GM21723 (cell line): ENCODE measurements around the gene ADRB2.
"Not testable (repeated sequence)": the region's sequence is repeated elsewhere in the genome, so short reads cannot be mapped to it uniquely, and the experiment has no call there.

Experiments used
- ATAC-seq: cut with Tn5 transposase; IDR thresholded peaks from one replicate; pipeline ENCODE4 v1.9.1; 2021; ENCODE audit warnings: mild to moderate bottlenecking, moderate library complexity; ENCODE audit not compliant: unreplicated experiment

Gene ADRB2

DNA sequence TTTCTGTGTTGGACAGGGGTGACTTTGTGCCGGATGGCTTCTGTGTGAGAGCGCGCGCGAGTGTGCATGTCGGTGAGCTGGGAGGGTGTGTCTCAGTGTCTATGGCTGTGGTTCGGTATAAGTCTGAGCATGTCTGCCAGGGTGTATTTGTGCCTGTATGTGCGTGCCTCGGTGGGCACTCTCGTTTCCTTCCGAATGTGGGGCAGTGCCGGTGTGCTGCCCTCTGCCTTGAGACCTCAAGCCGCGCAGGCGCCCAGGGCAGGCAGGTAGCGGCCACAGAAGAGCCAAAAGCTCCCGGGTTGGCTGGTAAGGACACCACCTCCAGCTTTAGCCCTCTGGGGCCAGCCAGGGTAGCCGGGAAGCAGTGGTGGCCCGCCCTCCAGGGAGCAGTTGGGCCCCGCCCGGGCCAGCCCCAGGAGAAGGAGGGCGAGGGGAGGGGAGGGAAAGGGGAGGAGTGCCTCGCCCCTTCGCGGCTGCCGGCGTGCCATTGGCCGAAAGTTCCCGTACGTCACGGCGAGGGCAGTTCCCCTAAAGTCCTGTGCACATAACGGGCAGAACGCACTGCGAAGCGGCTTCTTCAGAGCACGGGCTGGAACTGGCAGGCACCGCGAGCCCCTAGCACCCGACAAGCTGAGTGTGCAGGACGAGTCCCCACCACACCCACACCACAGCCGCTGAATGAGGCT, at the start of gene ADRB2:
TSS of gene ADRB2 (plus strand) at position 559 of the 686 bp plus-strand sequence. CDS start 221 bp downstream, outside the sequence.
- peak; percentile 99 for ATAC-seq

DNA sequence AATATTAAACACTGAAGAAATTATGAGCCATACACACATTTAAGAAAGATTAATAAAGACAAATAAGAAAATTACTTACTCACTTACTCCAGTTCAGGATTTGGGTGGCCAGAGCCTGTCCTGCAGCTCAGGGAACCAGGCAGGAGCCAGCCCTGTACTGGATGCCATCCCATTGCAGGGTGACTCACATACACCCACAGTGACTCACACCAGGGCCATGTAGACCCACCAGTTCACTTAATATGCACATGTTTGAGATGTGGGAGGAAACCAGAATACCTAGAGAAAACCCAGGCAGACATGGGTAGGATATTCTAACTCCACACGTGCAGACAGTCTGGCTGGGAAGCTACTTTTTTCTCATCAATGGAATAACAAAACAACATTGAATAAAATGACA, 49.6 kb upstream of the ADRB2 start:
- ATAC-seq: no peak

DNA sequence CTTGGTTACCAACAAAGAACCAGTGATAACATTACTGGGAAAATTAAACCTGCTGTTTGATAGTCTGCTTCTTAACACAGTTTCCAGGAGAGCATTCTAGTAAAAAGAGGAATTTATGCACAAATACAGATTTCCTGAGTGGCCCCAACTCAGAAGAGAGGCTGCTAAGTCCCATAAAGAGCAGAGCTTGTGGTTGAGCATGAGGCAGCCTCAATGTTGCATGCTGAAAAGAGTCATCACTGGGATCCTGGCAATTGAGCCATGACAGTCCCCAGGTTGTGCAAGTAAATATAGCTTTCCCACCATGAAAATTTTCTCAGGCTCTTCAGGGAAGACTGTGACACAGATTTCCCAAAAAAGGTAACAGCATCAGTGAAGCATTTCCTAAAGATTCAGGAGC, 47.5 kb upstream of the ADRB2 start:
- no peak for ATAC-seq

DNA sequence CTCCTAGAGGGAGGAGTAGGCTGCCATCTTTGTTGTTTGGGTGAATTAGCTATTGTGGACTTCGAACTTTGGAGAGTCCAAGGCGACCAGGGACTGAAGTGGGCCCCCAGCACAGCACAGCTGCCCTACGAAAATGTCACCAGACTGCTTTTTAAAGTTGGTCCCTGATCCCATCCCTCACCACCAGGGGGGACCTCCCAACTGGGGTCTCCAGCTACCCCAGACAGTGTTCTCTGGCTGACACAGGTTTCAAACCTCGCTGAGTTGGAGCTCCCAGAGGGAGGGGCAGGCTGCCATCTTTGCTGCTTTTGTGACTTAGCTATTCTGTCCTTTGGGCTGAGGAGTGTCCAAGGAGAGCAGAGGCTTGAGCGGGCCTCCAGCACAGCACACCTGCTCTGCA, 45.7 kb upstream of the ADRB2 start:
- no peak for ATAC-seq

DNA sequence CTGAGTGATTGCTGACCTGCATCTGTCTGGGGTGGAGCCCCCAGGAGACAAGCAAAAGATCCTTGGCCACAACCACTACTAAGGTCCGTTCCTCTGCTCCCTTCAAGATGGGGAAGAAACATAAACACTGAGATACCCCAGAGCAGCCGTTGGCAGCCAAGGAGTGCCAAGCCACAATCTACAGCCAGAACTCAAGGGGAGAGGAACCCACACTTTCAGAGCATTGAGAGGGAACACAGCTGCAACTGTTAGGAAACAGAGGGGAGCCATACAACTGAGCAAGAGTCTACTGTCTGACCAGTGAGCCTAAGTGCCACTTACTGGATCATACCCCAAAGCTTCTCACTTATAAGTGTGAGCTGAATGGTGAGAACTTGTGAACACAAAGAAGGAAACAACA, 44.6 kb upstream of the ADRB2 start:
- ATAC-seq: no peak

DNA sequence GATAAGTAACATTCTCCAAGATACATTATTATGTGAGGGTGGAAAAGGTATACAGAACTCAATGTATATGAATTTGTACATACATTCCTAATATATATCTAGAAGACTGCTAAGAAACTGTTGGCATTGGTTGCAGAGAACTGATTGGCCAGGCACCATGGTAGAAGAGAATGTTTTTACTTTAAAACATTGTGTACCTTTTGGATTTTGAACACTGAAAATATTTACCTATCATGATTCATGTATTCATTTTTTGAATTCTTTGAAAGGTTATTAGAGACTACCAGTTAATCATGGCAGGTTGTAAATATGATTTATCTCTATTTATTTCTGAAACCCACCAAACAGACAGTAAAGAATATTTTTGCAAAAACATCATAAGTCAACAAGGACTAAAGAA, 41.2 kb upstream of the ADRB2 start:
- no peak for ATAC-seq

DNA sequence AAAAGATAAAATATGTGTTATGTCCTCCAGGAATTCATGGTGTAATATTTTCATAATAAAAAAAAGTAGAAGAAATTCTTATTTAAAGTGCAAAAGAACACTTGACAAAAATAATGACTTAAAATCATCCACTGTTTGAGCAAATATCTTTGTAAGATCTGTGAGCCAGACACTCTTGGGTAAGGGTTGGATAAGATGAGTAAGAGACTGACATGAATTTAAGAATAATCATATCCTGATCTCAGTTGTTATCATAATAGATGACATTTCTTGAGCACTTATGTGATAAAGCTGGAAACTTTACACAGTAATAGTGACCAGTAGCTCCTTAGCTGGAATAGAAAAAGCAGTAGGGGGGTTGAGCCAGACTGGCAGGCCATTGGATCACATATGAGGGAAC, 40.0 kb upstream of the ADRB2 start:
- ATAC-seq: no peak

DNA sequence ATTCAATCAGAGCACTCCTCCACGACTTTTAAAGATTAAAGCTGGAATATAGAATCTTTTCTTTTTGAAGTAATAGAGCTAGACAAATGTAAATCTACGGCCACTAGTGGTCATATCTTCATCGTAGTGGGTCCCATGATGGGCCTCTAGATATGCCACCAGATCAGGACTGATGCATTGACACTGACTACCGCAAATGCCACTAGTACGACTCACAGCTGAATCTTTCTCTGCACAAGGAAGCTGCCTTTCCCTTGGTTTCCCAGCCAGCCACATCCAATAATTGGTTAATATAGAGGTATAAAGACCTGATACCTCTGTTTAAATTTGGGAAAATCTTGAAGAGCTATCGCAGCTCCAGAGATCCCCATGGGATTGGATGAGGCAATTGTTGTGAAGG, 37.8 kb upstream of the ADRB2 start:
- no peak for ATAC-seq

DNA sequence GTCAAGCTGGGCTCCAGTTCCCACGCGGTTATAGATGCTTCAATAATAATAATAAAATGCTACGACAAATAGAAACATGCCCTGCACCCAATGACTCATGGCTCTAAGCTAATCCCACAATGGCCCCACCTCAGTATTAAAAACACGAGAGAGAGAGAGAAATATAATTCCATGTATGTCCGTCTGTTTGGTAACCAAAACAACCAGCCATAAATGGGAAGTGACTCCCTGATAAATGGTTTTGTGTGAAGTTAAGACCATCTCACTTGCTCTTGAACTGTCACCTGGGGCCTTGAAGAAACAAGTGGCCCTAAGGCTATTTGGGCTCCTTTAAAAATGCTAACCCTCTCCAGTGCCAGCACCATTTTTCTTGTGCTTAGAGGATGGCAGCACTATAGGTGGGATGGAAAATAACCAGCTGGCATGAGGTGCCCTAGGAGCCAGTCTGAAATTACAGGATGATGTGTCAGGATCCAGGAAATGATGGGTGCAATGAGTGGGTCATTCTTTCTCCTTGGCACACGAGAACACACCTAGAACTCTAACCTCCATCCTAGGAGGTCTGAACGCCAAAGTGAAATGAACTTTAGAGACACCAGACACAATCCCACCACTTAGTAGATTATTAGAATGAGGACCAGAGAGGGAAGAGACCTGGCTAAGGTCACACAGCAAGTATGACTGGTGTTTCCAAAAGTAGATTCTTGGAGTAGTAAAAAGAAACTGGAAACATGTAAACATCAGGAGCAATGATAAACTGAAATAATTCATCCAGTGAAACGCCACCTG, 35.7 kb upstream of the ADRB2 start:
- peak; percentile 35 for ATAC-seq

DNA sequence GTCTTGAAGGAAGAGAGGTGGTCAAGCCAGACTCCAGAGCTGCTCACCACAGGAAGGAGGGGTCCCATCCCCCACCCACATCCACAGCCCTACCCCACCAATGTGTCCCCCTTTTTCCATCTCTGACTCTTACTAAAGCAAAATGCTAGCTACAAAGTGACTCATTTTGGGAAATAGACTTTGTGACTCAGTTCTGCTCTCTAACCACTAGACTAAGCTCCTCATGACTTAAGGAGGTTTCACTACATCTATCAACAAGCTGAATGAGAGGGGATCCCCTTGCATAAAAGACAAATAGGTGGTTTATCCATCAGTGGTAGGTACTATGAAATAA, 35.1 kb upstream of the ADRB2 start:
- ATAC-seq: peak; percentile 97

DNA sequence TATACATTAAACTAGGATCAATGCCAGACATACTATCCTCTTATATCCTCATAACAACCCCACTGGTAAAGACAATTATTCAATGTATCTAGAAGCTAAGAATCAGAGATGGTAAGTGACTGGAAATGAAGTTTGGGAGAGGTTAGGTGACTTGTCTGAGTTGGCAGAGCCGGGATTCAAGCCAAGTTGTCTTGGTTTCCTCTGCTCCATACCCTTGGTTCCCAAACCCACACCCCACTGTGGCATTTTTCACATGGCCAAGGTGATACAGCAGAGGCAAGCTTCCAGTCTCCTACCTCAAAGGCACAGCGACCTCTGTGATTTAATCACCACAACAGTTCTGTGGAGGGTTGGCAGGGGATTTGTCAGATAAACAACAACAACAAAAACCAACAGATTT, 34.7 kb upstream of the ADRB2 start:
- no peak for ATAC-seq

DNA sequence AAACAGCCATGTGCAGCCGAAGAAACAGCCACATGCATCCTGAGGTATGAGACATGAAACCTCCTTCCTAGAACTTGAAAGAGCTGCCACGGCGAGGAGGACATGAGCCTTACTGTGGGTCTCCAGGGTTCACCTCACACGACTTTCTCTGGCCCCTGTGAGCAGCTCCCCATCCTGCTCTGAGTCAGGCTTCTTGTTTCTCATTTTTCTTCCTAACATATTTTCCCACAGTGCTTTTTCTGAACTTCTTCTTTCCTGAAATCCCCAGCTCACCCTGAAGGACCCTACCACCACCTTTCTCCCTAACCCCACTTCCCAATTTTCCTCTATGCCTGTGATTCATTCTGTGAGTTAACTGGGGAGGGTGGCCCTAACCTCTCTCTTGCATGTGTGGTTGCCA, 33.7 kb upstream of the ADRB2 start:
- no peak for ATAC-seq

DNA sequence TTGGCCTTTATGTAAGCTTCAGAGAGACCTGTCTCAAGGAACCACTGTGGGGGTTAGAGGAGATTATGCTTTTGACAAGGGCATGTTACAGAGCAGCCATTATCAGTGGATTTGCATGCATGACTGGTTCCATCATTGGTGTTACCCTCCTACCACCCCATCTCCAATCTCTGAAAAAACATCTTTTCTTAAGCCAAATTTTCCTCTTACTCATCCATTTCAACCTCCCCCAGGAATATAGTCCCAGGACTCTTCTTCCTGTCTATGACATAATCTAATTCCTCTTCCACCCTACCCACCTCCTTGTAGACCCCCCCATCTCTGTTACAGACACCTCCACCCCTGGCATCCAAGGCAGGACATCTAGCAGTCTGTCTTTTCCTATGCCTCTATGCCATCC, 33.1 kb upstream of the ADRB2 start:
- no peak for ATAC-seq

DNA sequence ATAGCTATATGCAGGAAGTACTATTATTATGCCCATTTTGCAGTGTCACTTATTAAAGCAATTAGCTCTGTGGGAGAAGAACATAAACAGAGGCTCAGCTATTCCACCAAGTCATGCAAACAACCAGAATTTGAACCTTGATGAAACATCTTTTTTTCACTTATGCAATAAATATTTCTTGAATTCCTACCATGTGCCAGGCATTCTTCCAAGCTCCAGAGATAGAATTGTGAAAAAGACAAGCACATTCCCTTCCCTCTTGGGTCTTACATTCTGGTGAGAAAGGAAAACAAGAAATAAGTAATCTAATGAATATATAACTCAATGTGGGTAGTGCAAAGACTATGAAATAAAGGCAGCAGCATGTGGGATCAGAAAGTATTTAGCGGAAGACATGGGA, 32.1 kb upstream of the ADRB2 start:
- no peak for ATAC-seq

DNA sequence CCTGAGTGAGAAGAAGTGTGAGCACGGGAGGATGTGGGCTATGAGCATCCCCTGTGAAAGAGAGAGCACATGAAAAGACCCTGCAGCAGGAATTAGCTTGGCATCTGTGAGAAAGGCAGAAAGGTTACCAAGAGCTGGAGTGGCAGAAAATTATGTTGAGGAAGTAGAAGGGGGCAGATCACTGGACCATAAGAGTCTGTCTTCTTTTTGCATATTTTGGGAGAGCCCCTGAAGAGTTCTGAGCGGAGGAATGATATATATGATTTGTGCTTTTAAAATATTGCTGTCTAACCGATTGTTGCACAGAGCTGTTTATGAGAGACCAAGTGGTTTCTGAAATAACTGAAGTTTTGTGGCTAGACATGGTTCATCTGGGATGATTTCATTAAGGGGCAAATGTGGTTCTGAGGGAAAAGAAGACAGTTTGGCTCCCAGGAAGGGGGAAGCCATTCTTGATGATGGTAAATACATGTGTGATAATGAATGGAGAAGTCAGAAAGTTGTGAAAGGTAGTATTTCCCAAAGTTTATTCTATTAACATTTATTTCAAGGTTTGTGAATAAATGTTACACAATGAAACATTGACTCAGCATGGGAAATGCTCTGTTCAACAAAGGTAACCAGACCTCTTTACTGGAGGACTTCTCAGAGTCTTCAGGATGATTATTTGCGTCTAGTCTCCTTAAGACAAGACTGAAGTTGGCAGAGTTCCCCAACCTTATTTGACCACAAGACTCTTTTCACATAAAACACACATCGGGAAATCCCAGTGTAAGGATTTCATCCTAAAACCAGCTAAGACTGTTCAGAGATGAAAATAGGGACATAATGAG, 31.5 kb upstream of the ADRB2 start:
- ATAC-seq: peak; percentile 34

DNA sequence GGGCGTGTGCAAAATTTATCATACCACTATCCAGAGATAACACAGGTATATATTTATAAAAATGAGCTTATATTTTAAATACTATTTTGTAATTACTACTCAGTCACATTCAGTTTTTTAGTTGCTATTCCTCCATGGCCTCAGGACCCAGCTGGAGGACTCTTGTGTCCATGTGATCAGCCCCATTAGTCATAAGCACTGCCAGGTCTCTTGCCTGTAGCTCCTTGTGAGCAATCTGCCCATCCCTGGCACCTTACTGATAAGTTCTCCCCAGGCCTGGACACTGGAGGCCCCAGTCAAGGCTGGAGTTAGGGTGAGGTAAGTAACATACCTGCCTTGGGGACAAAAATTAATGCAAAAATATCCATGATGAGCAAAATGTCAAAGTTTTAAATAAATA, 29.5 kb upstream of the ADRB2 start:
- no peak for ATAC-seq

DNA sequence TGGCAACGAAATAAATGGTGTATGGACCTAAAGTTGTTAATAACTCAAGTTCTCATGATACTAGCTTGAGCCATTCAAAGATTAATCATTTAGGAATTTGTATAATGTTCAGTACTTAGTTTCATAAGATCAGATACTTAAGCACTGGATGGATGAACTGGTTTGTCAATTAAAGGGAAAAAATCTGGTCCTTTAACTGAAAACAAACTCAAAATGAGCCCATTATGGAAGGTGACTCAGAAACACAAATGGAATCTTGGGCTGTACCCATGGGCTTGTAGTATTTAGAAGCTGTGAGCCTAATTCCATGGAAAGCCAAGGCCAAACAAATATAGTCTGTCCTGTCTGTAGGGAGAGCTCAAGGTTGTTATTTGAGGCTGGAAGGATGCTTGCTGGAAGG, 27.6 kb upstream of the ADRB2 start:
- ATAC-seq: no peak

DNA sequence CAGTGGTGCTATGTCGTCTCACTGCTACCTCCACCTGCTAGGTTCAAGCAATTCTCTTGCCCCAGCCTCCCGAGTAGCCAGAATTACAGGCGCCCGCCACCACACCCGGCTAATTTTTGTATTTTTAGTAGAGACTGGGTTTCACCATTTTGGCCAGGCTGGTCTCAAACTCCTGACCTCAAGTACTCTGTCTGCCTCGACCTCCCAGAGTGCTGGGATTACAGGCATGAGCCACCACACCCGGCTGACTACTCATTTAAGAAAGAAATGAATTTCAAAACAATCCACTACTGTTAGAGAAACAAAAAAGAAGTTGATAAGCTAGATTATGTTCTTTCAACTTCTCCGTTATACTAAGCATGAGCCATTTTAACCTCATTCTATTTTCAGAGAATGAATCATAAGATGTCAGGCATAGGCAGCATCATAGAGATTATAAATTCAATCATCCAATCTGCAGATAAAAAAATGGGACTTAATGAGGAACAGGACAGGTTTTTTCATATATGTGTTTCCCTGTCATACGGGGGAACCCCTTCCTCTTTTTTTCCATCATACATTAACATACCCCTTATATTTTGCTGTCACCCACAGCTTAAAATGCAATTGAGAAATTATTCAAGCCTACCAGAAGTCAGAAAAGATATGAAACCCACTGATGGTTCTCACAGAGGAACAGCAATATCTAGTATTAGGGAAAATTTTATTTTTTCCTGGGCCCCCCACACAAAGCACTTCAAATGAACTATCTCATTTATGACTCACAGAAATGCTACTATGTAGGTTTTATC, 26.5 kb upstream of the ADRB2 start:
- ATAC-seq: no peak

DNA sequence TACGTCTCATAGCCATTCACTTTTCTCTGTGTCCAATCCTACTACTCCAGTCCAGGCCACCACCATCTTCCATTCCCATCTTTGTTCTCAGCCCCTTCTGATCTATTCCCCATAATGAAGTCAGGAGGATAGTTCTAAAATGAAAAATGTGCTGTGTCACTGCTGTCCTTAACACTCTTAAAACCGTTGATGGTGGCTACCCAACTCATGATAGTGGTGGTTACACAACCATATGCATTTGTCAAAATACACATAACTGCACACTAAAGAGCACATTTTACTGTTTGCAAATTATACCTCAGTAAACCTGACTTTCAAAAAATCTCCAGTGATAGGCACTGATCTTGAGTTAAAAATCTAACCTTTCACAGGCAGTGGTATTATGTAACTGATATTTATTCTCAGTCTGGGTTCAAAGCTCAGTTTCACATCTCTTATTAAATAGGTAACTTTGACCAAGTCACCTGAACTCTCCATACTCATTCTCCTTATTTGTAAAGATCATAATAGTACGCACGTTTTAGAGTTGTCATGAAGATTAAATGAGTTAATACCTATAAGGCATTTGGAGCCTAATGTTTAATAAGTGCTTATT, 24.6 kb upstream of the ADRB2 start:
- no peak for ATAC-seq

DNA sequence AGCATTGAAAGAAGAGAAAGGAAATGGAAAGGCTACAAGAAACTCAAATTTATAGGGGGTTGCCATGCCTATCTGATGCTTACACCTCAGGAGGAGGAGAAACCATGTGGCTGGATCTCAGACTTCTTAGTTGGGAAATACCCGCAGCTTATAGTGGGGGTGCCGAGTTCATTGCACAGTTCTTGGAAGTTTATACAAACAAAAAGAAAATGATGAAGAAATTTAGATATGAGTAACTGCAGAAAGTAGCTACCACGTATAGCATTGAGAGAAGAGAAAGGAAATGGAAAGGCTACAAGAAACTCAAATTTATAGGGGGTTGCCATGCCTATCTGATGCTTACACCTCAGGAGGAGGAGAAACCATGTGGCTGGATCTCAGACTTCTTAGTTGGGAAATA, 23.0 kb upstream of the ADRB2 start:
- ATAC-seq: not testable (repeated sequence)

DNA sequence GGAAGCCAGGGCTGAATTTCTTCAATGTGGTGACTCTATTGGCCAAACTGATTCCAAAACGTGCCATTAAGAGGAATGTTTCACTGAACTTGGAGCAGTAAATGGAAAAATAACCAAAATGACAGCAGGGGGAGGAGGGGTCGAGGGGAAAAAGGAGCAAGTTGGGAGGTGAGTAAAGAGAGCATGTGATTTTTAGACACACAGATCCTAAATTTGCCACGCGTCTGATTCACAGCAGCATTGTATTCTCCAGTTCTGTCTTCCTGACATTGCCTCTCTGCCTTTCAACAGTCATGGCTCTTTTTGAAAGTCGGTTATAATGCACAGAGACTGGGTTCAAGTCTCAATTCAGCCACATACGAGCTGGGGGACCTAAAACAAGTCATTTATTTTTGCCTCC, 22.0 kb upstream of the ADRB2 start:
- no peak for ATAC-seq
